PC-9 (cell line): Measurements from ENCODE around the gene SP3.

Experiments
- CTCF ChIP-seq: fragments of 200-600 bp; sonication (generic); conservative IDR thresholded peaks from 2 replicates; pipeline ENCODE4 v1.6.1; 2017; ENCODE audit warnings: mixed run types, antibody characterized with exemption, mild to moderate bottlenecking, moderate library complexity
- EZH2 ChIP-seq: fragments of 200-600 bp; sonication (generic); IDR thresholded peaks from 2 replicates; pipeline ENCODE4 v1.8.0; 2017; ENCODE audit warnings: antibody characterized with exemption, low read depth

- TF ChIP-seq EZH2 (no peak), CTCF (no peak)
Observed at GRCh38 chr2:173872714-173873113, 92.5 kb downstream of the SP3 start.
